Measurements from ENCODE around the gene CD58.

CD58 gene

GRCh38 chr1:116544588-116545358 lies 26.1 kb downstream of the CD58 start:
- no peak for DNase-seq (ENCODE audit: low read depth in 1 of 2, low spot score in 1 of 2)

- no peak for DNase-seq (ENCODE audit: low read depth in 1 of 2, low spot score in 1 of 2)
These were observed 30.7 kb downstream of the CD58 start for GRCh38 chr1:116540088-116540487.

- no peak for DNase-seq (ENCODE audit: low read depth in 1 of 2, low spot score in 1 of 2)
These were observed 32.3 kb downstream of the CD58 start for GRCh38 chr1:116538544-116538943.

- DNase-seq (ENCODE audit: low read depth in 1 of 2, low spot score in 1 of 2): no peak
These were observed 32.9 kb downstream of the CD58 start for GRCh38 chr1:116537898-116538297.

- no peak for DNase-seq (ENCODE audit: low read depth in 1 of 2, low spot score in 1 of 2)
These were observed 33.6 kb downstream of the CD58 start for GRCh38 chr1:116537040-116537831.

- DNase-seq (ENCODE audit: low read depth in 1 of 2, low spot score in 1 of 2): no peak
These were observed 36.6 kb downstream of the CD58 start for GRCh38 chr1:116534014-116534739.

GRCh38 chr1:116533429-116533820 lies 37.4 kb downstream of the CD58 start:
- no peak for DNase-seq (ENCODE audit: low read depth in 1 of 2, low spot score in 1 of 2)

GRCh38 chr1:116532671-116533428 lies 38.0 kb downstream of the CD58 start:
- DNase-seq (ENCODE audit: low read depth in 1 of 2, low spot score in 1 of 2): no peak

GRCh38 chr1:116531917-116532316 lies 38.9 kb downstream of the CD58 start:
- DNase-seq (ENCODE audit: low read depth in 1 of 2, low spot score in 1 of 2): no peak

- no peak for DNase-seq (ENCODE audit: low read depth in 1 of 2, low spot score in 1 of 2)
These were observed 41.1 kb downstream of the CD58 start for GRCh38 chr1:116529681-116530080.

- DNase-seq (ENCODE audit: low read depth in 1 of 2, low spot score in 1 of 2): no peak
These were observed 41.6 kb downstream of the CD58 start for GRCh38 chr1:116529199-116529631.

GRCh38 chr1:116528329-116529083 lies 42.3 kb downstream of the CD58 start:
- no peak for DNase-seq (ENCODE audit: low read depth in 1 of 2, low spot score in 1 of 2)

- DNase-seq (ENCODE audit: low read depth in 1 of 2, low spot score in 1 of 2): no peak
These were observed 45.4 kb downstream of the CD58 start for GRCh38 chr1:116525440-116525839.

GRCh38 chr1:116521186-116521585 lies 49.6 kb downstream of the CD58 start:
- no peak for DNase-seq (ENCODE audit: low read depth in 1 of 2, low spot score in 1 of 2)

GRCh38 chr1:116518400-116518799 lies 52.4 kb downstream of the CD58 start:
- DNase-seq (ENCODE audit: low read depth in 1 of 2, low spot score in 1 of 2): no peak

GRCh38 chr1:116516631-116517030 lies 54.2 kb downstream of the CD58 start:
- DNase-seq (ENCODE audit: low read depth in 1 of 2, low spot score in 1 of 2): no peak

- DNase-seq (ENCODE audit: low read depth in 1 of 2, low spot score in 1 of 2): peak in 1 of 2 donors; percentile 8
These were observed 55.1 kb downstream of the CD58 start for GRCh38 chr1:116515702-116516101.

- peak in 1 of 2 donors; percentile 22 for DNase-seq (ENCODE audit: low read depth in 1 of 2, low spot score in 1 of 2)
These were observed 55.9 kb downstream of the CD58 start for GRCh38 chr1:116514708-116515525.

GRCh38 chr1:116513956-116514355 lies 56.9 kb downstream of the CD58 start:
- no peak for DNase-seq (ENCODE audit: low read depth in 1 of 2, low spot score in 1 of 2)

Data from stimulated activated CD4-positive, alpha-beta T cell treated with anti-CD3 and anti-CD28 coated beads, Interleukin-15, amount 100 ng/mL, for 1 hour (primary cell).